GM19438 (cell line): Measurements from ENCODE around the gene PRKCG.

Experiments used
- ATAC-seq: cut with Tn5 transposase; IDR thresholded peaks from one replicate; pipeline ENCODE4 v1.9.1; 2021; ENCODE audit warnings: low read depth; ENCODE audit not compliant: unreplicated experiment

Gene PRKCG

GRCh38 chr19:53871454-53871853 is 10.5 kb upstream of the PRKCG start:
- ATAC-seq = no peak

GRCh38 chr19:53872762-53873161 is 9.2 kb upstream of the PRKCG start:
- no peak for ATAC-seq

GRCh38 chr19:53873773-53874605 is 8.0 kb upstream of the PRKCG start:
- ATAC-seq = no peak

- ATAC-seq = no peak
Observed at GRCh38 chr19:53874606-53874990, 7.4 kb upstream of the PRKCG start.

- ATAC-seq = no peak
Observed at GRCh38 chr19:53875602-53876325, 6.2 kb upstream of the PRKCG start.

GRCh38 chr19:53876651-53877224 is 5.3 kb upstream of the PRKCG start:
- ATAC-seq = no peak

GRCh38 chr19:53877361-53877766 is 4.6 kb upstream of the PRKCG start:
- no peak for ATAC-seq

GRCh38 chr19:53878776-53879139 is 3.2 kb upstream of the PRKCG start:
- ATAC-seq = no peak

GRCh38 chr19:53879140-53880081 is 2.6 kb upstream of the PRKCG start:
- peak; percentile 60 for ATAC-seq

- no peak for ATAC-seq
Observed at GRCh38 chr19:53880711-53881481, 1.1 kb upstream of the PRKCG start.

GRCh38 chr19:53882391-53883050 is 524 bp downstream of the PRKCG start:
- ATAC-seq = no peak

GRCh38 chr19:53883231-53883661 is 1.2 kb downstream of the PRKCG start:
- no peak for ATAC-seq

GRCh38 chr19:53883741-53884140 is 1.7 kb downstream of the PRKCG start:
- no peak for ATAC-seq

GRCh38 chr19:53884256-53884655 is 2.3 kb downstream of the PRKCG start:
- no peak for ATAC-seq

GRCh38 chr19:53885036-53885435 is 3.0 kb downstream of the PRKCG start:
- no peak for ATAC-seq

GRCh38 chr19:53892301-53892980 is 10.4 kb downstream of the PRKCG start:
- ATAC-seq = no peak

GRCh38 chr19:53892981-53893325 is 11.0 kb downstream of the PRKCG start:
- no peak for ATAC-seq

- ATAC-seq = no peak
Observed at GRCh38 chr19:53894707-53895106, 12.7 kb downstream of the PRKCG start.

- ATAC-seq = no peak
Observed at GRCh38 chr19:53896682-53897081, 14.7 kb downstream of the PRKCG start.
